HCT116 (cell line): ENCODE measurements around the gene CPA1.

Experiments used
- EZH2phosphoT487 ChIP-seq: fragments of 200-600 bp; IDR thresholded peaks from 2 replicates; pipeline ENCODE4 v1.6.1; 2018; ENCODE audit warnings: antibody characterized with exemption, borderline replicate concordance
- POLR2A ChIP-seq: IDR thresholded peaks from 2 replicates; pipeline ENCODE4 v1.7.0; 2011; ENCODE audit warnings: borderline replicate concordance; ENCODE audit not compliant: insufficient read depth, insufficient read length; ENCODE audit errors: extremely low read depth
- POLR2AphosphoS5 ChIP-seq: IDR thresholded peaks from 2 replicates; pipeline ENCODE4 v1.6.1; 2011; ENCODE audit warnings: mild to moderate bottlenecking, low read depth, low read length, moderate library complexity
- RAD21 ChIP-seq: IDR thresholded peaks from 2 replicates; pipeline ENCODE4 v1.6.1; 2012; ENCODE audit warnings: low read depth, mild to moderate bottlenecking
- SIN3A ChIP-seq: IDR thresholded peaks from 2 replicates; pipeline ENCODE4 v1.6.1; 2012; ENCODE audit warnings: low read depth
- SRF ChIP-seq: IDR thresholded peaks from 2 replicates; pipeline ENCODE4 v1.6.1; 2012; ENCODE audit warnings: low read depth
- TCF7L2 ChIP-seq: IDR thresholded peaks from 2 replicates; pipeline ENCODE4 v1.7.0; 2011; ENCODE audit warnings: borderline replicate concordance, inconsistent platforms; ENCODE audit not compliant: insufficient read depth, insufficient read length; ENCODE audit errors: extremely low read depth
- ZNF274 ChIP-seq: fragments of 200-500 bp; sonication (Bioruptor generic); IDR thresholded peaks from 2 replicates; pipeline ENCODE4 v1.6.1; 2014; ENCODE audit warnings: mild to moderate bottlenecking, low read depth, low read length, inconsistent platforms
- TF ChIP-seq, protein P1 (sequence below), 3 experiments: fragments of 200-600 bp in 1 of 3; sonication (generic) in 1 of 3; IDR thresholded peaks in 2 of 3; conservative IDR thresholded peaks in 1 of 3; 2 replicates each; pipeline ENCODE4 v1.5.1; 2012 to 2017; ENCODE audit warnings: low read depth in 2 of 3, low read length in 2 of 3, antibody characterized with exemption in 1 of 3, borderline replicate concordance in 1 of 3, control low read depth in 1 of 3, mild to moderate bottlenecking in 1 of 3, mixed read lengths in 1 of 3, mixed run types in 1 of 3, moderate library complexity in 1 of 3; ENCODE audit not compliant: insufficient read depth in 1 of 3
- TF ChIP-seq, protein P2 (sequence below): IDR thresholded peaks from 2 replicates; pipeline ENCODE4 v1.6.1; 2012

DNA sequence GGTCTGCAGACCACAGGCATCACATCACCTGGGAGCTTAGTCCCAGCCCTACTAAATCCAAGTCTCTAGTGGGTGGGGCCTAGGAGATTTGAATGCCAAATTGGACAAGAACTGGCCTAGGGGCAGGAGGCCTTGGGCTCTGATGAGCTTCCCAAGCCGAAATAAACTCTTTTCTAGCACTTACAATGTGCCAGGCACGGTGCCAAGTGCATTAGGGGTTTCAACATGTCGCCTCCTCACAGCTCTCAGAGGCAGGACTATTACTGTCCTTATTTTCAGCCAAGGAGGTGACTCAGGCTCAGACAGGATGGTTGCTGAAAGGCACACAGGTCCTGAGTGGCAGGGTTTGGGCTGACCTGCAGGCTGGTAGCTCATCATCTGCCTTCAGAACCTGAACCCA lies 9.2 kb upstream of the CPA1 start:
- TF ChIP-seq, protein P1, sequence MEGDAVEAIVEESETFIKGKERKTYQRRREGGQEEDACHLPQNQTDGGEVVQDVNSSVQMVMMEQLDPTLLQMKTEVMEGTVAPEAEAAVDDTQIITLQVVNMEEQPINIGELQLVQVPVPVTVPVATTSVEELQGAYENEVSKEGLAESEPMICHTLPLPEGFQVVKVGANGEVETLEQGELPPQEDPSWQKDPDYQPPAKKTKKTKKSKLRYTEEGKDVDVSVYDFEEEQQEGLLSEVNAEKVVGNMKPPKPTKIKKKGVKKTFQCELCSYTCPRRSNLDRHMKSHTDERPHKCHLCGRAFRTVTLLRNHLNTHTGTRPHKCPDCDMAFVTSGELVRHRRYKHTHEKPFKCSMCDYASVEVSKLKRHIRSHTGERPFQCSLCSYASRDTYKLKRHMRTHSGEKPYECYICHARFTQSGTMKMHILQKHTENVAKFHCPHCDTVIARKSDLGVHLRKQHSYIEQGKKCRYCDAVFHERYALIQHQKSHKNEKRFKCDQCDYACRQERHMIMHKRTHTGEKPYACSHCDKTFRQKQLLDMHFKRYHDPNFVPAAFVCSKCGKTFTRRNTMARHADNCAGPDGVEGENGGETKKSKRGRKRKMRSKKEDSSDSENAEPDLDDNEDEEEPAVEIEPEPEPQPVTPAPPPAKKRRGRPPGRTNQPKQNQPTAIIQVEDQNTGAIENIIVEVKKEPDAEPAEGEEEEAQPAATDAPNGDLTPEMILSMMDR (IDR thresholded peaks at IDR 0.05 in 2 of 3, conservative IDR thresholded peaks at IDR 0.05 in 1 of 3; ENCODE audit: borderline replicate concordance in 1 of 3, insufficient read depth in 1 of 3, low read depth in 2 of 3, low read length in 2 of 3), result no peak
- no peak for TF ChIP-seq TCF7L2
- no peak for TF ChIP-seq POLR2AphosphoS5
- TF ChIP-seq EZH2phosphoT487, result no peak
- no peak for TF ChIP-seq RAD21
- TF ChIP-seq SIN3A, result no peak
- no peak for TF ChIP-seq POLR2A
- no peak for TF ChIP-seq SRF
- TF ChIP-seq, protein P2, sequence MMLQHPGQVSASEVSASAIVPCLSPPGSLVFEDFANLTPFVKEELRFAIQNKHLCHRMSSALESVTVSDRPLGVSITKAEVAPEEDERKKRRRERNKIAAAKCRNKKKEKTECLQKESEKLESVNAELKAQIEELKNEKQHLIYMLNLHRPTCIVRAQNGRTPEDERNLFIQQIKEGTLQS, result no peak
- no peak for TF ChIP-seq ZNF274
